Testis (tissue), 2 donors: ENCODE measurements around the gene YAE1.

Experiments used
- CTCF ChIP-seq, 3 experiments: fragments of 450-650 bp in 2 of 3; fragments of 200-600 bp in 1 of 3; sonication (generic) in 1 of 3; IDR thresholded peaks; one replicate each; pipeline ENCODE4 v1.5.1; 2016 to 2019; ENCODE audit warnings: antibody characterized with exemption in 3 of 3, mild to moderate bottlenecking in 2 of 3, moderate library complexity in 1 of 3
- POLR2A ChIP-seq: fragments of 450-650 bp; IDR thresholded peaks from one replicate; pipeline ENCODE4 v1.6.1; 2017; ENCODE audit warnings: antibody characterized with exemption, mild to moderate bottlenecking, moderate library complexity

DNA sequence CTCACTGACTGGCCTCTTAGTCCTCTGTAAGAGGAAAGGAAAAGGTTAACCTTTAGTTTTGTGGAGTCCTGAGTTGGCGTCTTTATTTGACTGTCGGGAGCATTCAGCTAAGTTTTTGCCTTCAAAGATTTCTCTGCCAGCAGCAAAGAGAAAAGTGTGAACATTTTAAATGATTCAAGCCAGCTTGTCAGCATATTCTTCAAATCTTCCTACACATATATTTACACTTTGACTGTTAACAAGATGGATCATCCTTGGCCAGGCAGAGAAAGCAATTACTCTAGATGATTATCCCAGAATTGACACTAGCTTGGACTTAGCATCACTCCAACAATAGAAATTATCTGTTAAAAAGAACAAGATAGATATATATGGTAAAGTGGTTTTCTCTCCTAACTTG is 15.8 kb upstream of the YAE1 start:
- no peak for TF ChIP-seq POLR2A
- TF ChIP-seq CTCF (IDR thresholded peaks at IDR 0.05): no peak
